Measurements from ENCODE around the gene PROK1. TPM values are rescaled to one million over a fixed set of nuclear protein-coding genes. Genes with fewer than 3 reads are reported as not detected.

Gene PROK1
- total RNA-seq, 1 experiment from 2014 or later: 0.22 TPM

- Histone ChIP-seq H3K4me2 (ENCODE audit: low read length) (no peak overlapping the region), H3K27me3 (ENCODE audit: insufficient read depth, low read length) (no peaks in the 10 kb centered on the region), H3K36me3 (ENCODE audit: control insufficient read depth in 1 of 2, insufficient read depth in 2 of 2, low read length in 2 of 2) (no peaks in the 10 kb centered on the region), H3K9me2 (ENCODE audit: insufficient read depth) (no peaks in the 10 kb centered on the region), H3K9me3 (ENCODE audit: control insufficient read depth in 1 of 2, insufficient read depth in 1 of 2, low read depth in 1 of 2, low read length in 2 of 2) (no peaks in the 10 kb centered on the region), H2AFZ (ENCODE audit: low read depth, low read length, poor library complexity, severe bottlenecking) (no peak overlapping the region), H3K9ac (ENCODE audit: low read length) (no peak overlapping the region), H3K27ac (ENCODE audit: low read depth, low read length) (no peak overlapping the region), H4K20me1 (ENCODE audit: insufficient read depth) (no peaks in the 10 kb centered on the region), H3K4me3 (replicated peaks in 1 of 2; ENCODE audit: low read depth in 1 of 2, low read length in 2 of 2) (no peak overlapping the region), H3K79me2 (ENCODE audit: insufficient read depth, low read length) (no peaks in the 10 kb centered on the region), H3K4me1 (ENCODE audit: control insufficient read depth in 1 of 2, insufficient read depth in 2 of 2, low read length in 2 of 2) (no peaks in the 10 kb centered on the region; a peak in 1 of 4 replicates)
- POLR2A ChIA-PET: no interaction called here
- intact Hi-C loops (cut with micrococcal nuclease): no loop called here
- RAD21 ChIA-PET (ENCODE audit: low non-redundant PET in 1 of 2, low total read pairs in 2 of 2, uncharacterized antibody in 2 of 2, unreplicated experiment in 2 of 2): no interaction called here
- CTCF ChIA-PET: no interaction called here
- ATAC-seq (no peak), DNase-seq (ENCODE audit: low read depth, low spot score) (no peak)
- TF ChIP-seq, protein P1, sequence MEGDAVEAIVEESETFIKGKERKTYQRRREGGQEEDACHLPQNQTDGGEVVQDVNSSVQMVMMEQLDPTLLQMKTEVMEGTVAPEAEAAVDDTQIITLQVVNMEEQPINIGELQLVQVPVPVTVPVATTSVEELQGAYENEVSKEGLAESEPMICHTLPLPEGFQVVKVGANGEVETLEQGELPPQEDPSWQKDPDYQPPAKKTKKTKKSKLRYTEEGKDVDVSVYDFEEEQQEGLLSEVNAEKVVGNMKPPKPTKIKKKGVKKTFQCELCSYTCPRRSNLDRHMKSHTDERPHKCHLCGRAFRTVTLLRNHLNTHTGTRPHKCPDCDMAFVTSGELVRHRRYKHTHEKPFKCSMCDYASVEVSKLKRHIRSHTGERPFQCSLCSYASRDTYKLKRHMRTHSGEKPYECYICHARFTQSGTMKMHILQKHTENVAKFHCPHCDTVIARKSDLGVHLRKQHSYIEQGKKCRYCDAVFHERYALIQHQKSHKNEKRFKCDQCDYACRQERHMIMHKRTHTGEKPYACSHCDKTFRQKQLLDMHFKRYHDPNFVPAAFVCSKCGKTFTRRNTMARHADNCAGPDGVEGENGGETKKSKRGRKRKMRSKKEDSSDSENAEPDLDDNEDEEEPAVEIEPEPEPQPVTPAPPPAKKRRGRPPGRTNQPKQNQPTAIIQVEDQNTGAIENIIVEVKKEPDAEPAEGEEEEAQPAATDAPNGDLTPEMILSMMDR (IDR thresholded peaks at IDR 0.05 in 2 of 3, conservative IDR thresholded peaks at IDR 0.05 in 1 of 3; ENCODE audit: borderline replicate concordance in 1 of 3, insufficient read depth in 1 of 3, low read depth in 2 of 3, low read length in 2 of 3): no peak
- TF ChIP-seq, protein P2, sequence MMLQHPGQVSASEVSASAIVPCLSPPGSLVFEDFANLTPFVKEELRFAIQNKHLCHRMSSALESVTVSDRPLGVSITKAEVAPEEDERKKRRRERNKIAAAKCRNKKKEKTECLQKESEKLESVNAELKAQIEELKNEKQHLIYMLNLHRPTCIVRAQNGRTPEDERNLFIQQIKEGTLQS (IDR thresholded peaks at IDR 0.05): no peak
- no peak for TF ChIP-seq REST (IDR thresholded peaks at IDR 0.05; ENCODE audit: low read depth)
- TF ChIP-seq ELF1 (IDR thresholded peaks at IDR 0.05; ENCODE audit: borderline replicate concordance, low read depth): no peak
- no peak for TF ChIP-seq POLR2AphosphoS5 (IDR thresholded peaks at IDR 0.05; ENCODE audit: low read depth, low read length)
- TF ChIP-seq ZNF274 (IDR thresholded peaks at IDR 0.05; ENCODE audit: low read depth, low read length): no peak
- no peak for TF ChIP-seq FOSL1 (IDR thresholded peaks at IDR 0.05; ENCODE audit: low read depth)
- no peak for TF ChIP-seq SIN3A (IDR thresholded peaks at IDR 0.05; ENCODE audit: low read depth)
- TF ChIP-seq SRF (IDR thresholded peaks at IDR 0.05; ENCODE audit: low read depth): no peak
- no peak for TF ChIP-seq MAX (IDR thresholded peaks at IDR 0.05)
- TF ChIP-seq TCF7L2 (IDR thresholded peaks at IDR 0.05; ENCODE audit: borderline replicate concordance, extremely low read depth, insufficient read depth, insufficient read length): no peak
- no peak for TF ChIP-seq EZH2 (IDR thresholded peaks at IDR 0.05)
- no peak for TF ChIP-seq RAD21 (IDR thresholded peaks at IDR 0.05; ENCODE audit: low read depth)
- TF ChIP-seq JUND (IDR thresholded peaks at IDR 0.05): no peak
- no TSS peak for BruUV-seq (replicated peaks)
These were observed 37.9 kb downstream of the PROK1 start for GRCh38 chr1:110488867-110489266.

All from HCT116 (cell line).